Endothelial cell (in vitro differentiated cells): ENCODE results near the gene GRAMD4. TPM values are rescaled to one million over a fixed set of nuclear protein-coding genes. Genes with fewer than 3 reads are reported as not detected.
"Not testable (repeated sequence)": the region's sequence is repeated elsewhere in the genome, so short reads cannot be mapped to it uniquely, and the experiment has no call there.

ENCODE experiments used
- DNase-seq: peaks from one replicate; pipeline ENCODE4 v3.0.0; 2021; ENCODE audit warnings: low spot score
- H3K27ac Mint-ChIP-seq: one replicate; pipeline ENCODE4 v1.8.0; 2021; ENCODE audit warnings: mixed read lengths, inconsistent platforms; ENCODE audit not compliant: unreplicated experiment
- H3K27me3 Mint-ChIP-seq: one replicate; pipeline ENCODE4 v1.8.0; 2021; ENCODE audit warnings: mild to moderate bottlenecking, moderate library complexity, mixed read lengths, inconsistent platforms; ENCODE audit not compliant: unreplicated experiment
- H3K36me3 Mint-ChIP-seq: one replicate; pipeline ENCODE4 v1.8.0; 2021; ENCODE audit warnings: mild to moderate bottlenecking, low read depth, mixed read lengths, inconsistent platforms; ENCODE audit not compliant: unreplicated experiment
- H3K4me1 Mint-ChIP-seq: one replicate; pipeline ENCODE4 v1.8.0; 2021; ENCODE audit warnings: mild to moderate bottlenecking, mixed read lengths, inconsistent platforms; ENCODE audit not compliant: unreplicated experiment
- H3K4me3 Mint-ChIP-seq: one replicate; pipeline ENCODE4 v1.8.0; 2021; ENCODE audit warnings: mild to moderate bottlenecking, mixed read lengths, inconsistent platforms; ENCODE audit not compliant: unreplicated experiment
- H3K9me3 Mint-ChIP-seq: one replicate; pipeline ENCODE4 v1.8.0; 2021; ENCODE audit warnings: mixed read lengths, inconsistent platforms; ENCODE audit not compliant: unreplicated experiment
- CTCF ChIP-seq: fragments of 200-600 bp; sonication (generic); IDR thresholded peaks from one replicate; pipeline ENCODE4 v1.5.0; 2021; ENCODE audit warnings: antibody characterized with exemption; ENCODE audit not compliant: unreplicated experiment
- total RNA-seq: library from RNA; stranded (reverse); fragmentation: NEBNext Ultra II Directional; extraction: Animal tissue kit (Norgen Biotek cat#: 25700); gene quantifications from one replicate; pipeline ENCODE4 v1.2.1, GENCODE V29; 2021; ENCODE audit not compliant: unreplicated experiment

The GRAMD4 gene
- total RNA-seq, 1 donor from 2014 or later, result 42.7 TPM

GRCh38 chr22:46619240-46619829, 851 bp upstream of the GRAMD4 start:
- Mint-ChIP-seq H3K27ac (no peak overlapping the region), H3K4me3 (no peak overlapping the region)

DNA sequence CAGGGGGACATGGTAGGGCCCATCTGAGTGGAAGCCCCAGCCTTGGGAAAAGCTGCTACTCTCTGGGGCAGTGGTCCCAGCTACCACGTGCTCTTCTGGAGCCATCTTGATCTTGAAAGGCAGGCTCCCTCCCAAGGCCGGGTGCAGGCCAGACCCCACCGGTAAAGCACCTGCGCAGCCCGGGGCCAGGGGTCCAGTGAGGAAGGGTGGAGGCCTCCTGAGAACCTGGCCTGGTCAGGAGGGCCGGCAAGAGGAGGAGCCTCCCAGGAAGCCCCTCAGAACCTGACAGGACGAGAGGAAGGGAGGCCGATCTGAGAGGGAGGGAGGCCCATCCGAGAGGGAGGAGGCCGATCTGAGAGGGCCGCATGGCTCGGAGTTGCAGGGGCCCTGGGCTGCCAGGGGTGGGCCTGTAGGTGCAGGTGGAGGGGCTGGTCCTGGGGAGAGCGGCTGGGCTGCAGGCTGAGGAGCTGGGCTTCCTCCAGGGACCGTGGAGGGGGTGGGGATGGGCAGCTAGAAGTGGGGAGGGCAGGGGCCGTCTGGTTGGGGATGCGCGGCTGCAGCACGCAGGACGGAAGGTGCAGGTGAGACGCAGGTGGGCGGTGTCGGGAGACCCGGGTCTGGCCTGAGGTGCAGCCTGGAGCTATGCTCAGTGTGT, 529 bp downstream of the GRAMD4 start:
- H3K36me3 Mint-ChIP-seq, result no peaks in the 10 kb centered on the region
- no peak for TF ChIP-seq CTCF
- peaks cover 14% of the 10 kb centered on the region for H3K4me1 Mint-ChIP-seq
- H3K27me3 Mint-ChIP-seq, result peaks cover 2% of the 10 kb centered on the region
- H3K4me3 Mint-ChIP-seq, result no peak overlapping the region
- DNase-seq, result no peak
- no peak overlapping the region for H3K27ac Mint-ChIP-seq
- no peaks in the 10 kb centered on the region for H3K9me3 Mint-ChIP-seq

More at GRCh38 chr22:46619240-46619829, 851 bp upstream of the GRAMD4 start:
- Mint-ChIP-seq H3K36me3 (no peaks in the 10 kb centered on the region), H3K27me3 (peaks cover 2% of the 10 kb centered on the region), H3K9me3 (no peaks in the 10 kb centered on the region), H3K4me1 (peaks cover 14% of the 10 kb centered on the region)
- TF ChIP-seq CTCF, result no peak
- DNase-seq, result no peak

DNA sequence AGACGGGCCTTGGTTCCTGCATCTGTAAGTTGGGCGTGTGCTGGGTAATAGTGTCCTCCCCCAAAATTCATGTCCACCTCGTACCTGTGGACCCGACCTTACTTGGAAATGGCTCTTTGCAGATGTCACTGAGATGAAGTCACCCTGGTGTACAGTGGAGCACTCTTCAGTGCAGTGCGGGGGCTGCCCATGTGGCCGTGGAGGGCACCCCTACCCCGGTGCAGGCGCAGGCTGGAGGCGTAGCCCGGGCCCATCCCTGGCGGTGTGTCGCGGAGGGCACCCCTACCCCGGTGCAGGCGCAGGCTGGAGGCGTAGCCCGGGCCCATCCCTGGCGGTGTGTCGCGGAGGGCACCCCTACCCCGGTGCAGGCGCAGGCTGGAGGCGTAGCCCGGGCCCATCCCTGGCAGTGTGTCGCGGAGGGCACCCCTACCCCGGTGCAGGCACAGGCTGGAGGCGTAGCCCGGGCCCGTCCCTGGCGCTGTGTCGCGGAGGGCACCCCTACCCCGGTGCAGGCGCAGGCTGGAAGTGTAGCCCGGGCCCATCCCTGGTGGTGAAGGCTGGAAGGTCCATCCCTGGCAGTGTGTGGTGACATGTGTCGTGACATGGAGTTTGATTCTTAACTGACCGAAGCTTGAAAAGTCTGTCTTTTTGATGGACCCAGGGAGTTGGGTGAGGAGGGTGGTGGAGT, 1.2 kb downstream of the GRAMD4 start:
- not testable (repeated sequence) for H3K27me3 Mint-ChIP-seq, H3K9me3 Mint-ChIP-seq, H3K27ac Mint-ChIP-seq, H3K4me3 Mint-ChIP-seq, H3K36me3 Mint-ChIP-seq, DNase-seq
- H3K4me1 Mint-ChIP-seq, result peaks cover 14% of the 10 kb centered on the region

GRCh38 chr22:46622081-46622521, 1.9 kb downstream of the GRAMD4 start:
- H3K4me1 Mint-ChIP-seq, result peaks cover 14% of the 10 kb centered on the region
- no peak for DNase-seq
- peaks cover 2% of the 10 kb centered on the region for H3K27me3 Mint-ChIP-seq
- no peaks in the 10 kb centered on the region for H3K36me3 Mint-ChIP-seq
- TF ChIP-seq CTCF, result no peak
- H3K9me3 Mint-ChIP-seq, result no peaks in the 10 kb centered on the region
- H3K27ac Mint-ChIP-seq, result no peak overlapping the region
- no peak overlapping the region for H3K4me3 Mint-ChIP-seq

GRCh38 chr22:46625113-46625842, 5.1 kb downstream of the GRAMD4 start:
- no peak overlapping the region for H3K4me3 Mint-ChIP-seq
- H3K36me3 Mint-ChIP-seq, result no peaks in the 10 kb centered on the region
- no peak for TF ChIP-seq CTCF
- H3K27ac Mint-ChIP-seq, result no peak overlapping the region
- H3K27me3 Mint-ChIP-seq, result peaks cover 2% of the 10 kb centered on the region
- no peaks in the 10 kb centered on the region for H3K9me3 Mint-ChIP-seq
- DNase-seq, result no peak
- H3K4me1 Mint-ChIP-seq, result peaks cover 10% of the 10 kb centered on the region
